MM.1S (cell line): ENCODE measurements around the gene MYADM.

Source experiments
- DNase-seq: peaks from one replicate; pipeline ENCODE4 v3.0.0-alpha.2; 2015
- H2AFZ ChIP-seq: fragments of 300-600 bp; sonication (generic); 2 replicates; pipeline ENCODE4 v1.6.0; 2016; ENCODE audit warnings: antibody characterized with exemption, low read length
- H3F3A ChIP-seq: fragments of 300-600 bp; sonication (generic); 2 replicates; pipeline ENCODE4 v1.6.1; 2016; ENCODE audit warnings: mild to moderate bottlenecking, antibody characterized with exemption, low read length, moderate library complexity, mixed read lengths; ENCODE audit not compliant: insufficient read depth
- H3K27ac ChIP-seq: fragments of 300-600 bp; sonication (generic); 2 replicates; pipeline ENCODE4 v1.5.1; 2016; ENCODE audit warnings: mild to moderate bottlenecking, low read length
- H3K27me3 ChIP-seq: fragments of 300-600 bp; sonication (generic); replicated peaks from 2 replicates; pipeline ENCODE4 v1.6.0; 2016; ENCODE audit warnings: low read length; ENCODE audit not compliant: insufficient read depth
- H3K36me3 ChIP-seq: fragments of 300-600 bp; sonication (generic); replicated peaks from 2 replicates; pipeline ENCODE4 v1.6.1; 2016; ENCODE audit warnings: mild to moderate bottlenecking, low read length, mixed read lengths; ENCODE audit not compliant: insufficient read depth
- H3K4me1 ChIP-seq: fragments of 300-600 bp; sonication (generic); 2 replicates; pipeline ENCODE4 v1.6.1; 2016; ENCODE audit warnings: low read length, mixed read lengths
- H3K4me2 ChIP-seq: fragments of 300-600 bp; sonication (generic); 2 replicates; pipeline ENCODE4 v1.6.0; 2016; ENCODE audit warnings: low read depth, low read length
- H3K4me3 ChIP-seq: fragments of 300-600 bp; sonication (generic); 2 replicates; pipeline ENCODE4 v1.5.1; 2016; ENCODE audit warnings: low read length, mixed read lengths
- H3K79me2 ChIP-seq: fragments of 300-600 bp; sonication (generic); 2 replicates; pipeline ENCODE4 v1.6.1; 2016; ENCODE audit warnings: mixed run types, low read length, mixed read lengths
- H3K9ac ChIP-seq: fragments of 300-600 bp; sonication (generic); 2 replicates; pipeline ENCODE4 v1.6.1; 2016; ENCODE audit warnings: low read length, mixed read lengths
- H3K9me2 ChIP-seq: fragments of 300-600 bp; sonication (generic); replicated peaks from 2 replicates; pipeline ENCODE4 v1.6.1; 2016; ENCODE audit warnings: mild to moderate bottlenecking, low read length, mixed read lengths; ENCODE audit not compliant: insufficient read depth
- H3K9me3 ChIP-seq: fragments of 300-600 bp; sonication (generic); replicated peaks from 2 replicates; pipeline ENCODE4 v1.6.1; 2016; ENCODE audit warnings: mild to moderate bottlenecking, low read length, mixed read lengths; ENCODE audit not compliant: insufficient read depth
- H4K20me1 ChIP-seq: fragments of 300-600 bp; sonication (generic); 2 replicates; pipeline ENCODE4 v1.6.1; 2016; ENCODE audit warnings: mild to moderate bottlenecking, low read length, moderate library complexity, mixed read lengths; ENCODE audit not compliant: insufficient read depth
- EZH2 ChIP-seq: fragments of 300-600 bp; sonication (generic); optimal IDR thresholded peaks from 2 replicates; pipeline ENCODE3; 2017; ENCODE audit warnings: low read depth, mild to moderate bottlenecking, antibody characterized with exemption, low read length, mixed read lengths
- EZH2phosphoT487 ChIP-seq: fragments of 300-600 bp; sonication (generic); IDR thresholded peaks from 2 replicates; pipeline ENCODE4 v1.6.1; 2018; ENCODE audit warnings: antibody characterized with exemption, low read length
- TF ChIP-seq, protein P1 (sequence below): fragments of 300-600 bp; sonication (generic); IDR thresholded peaks from 2 replicates; pipeline ENCODE4 v1.5.1; 2016; ENCODE audit warnings: antibody characterized with exemption, low read length, mixed read lengths

The MYADM gene

DNA sequence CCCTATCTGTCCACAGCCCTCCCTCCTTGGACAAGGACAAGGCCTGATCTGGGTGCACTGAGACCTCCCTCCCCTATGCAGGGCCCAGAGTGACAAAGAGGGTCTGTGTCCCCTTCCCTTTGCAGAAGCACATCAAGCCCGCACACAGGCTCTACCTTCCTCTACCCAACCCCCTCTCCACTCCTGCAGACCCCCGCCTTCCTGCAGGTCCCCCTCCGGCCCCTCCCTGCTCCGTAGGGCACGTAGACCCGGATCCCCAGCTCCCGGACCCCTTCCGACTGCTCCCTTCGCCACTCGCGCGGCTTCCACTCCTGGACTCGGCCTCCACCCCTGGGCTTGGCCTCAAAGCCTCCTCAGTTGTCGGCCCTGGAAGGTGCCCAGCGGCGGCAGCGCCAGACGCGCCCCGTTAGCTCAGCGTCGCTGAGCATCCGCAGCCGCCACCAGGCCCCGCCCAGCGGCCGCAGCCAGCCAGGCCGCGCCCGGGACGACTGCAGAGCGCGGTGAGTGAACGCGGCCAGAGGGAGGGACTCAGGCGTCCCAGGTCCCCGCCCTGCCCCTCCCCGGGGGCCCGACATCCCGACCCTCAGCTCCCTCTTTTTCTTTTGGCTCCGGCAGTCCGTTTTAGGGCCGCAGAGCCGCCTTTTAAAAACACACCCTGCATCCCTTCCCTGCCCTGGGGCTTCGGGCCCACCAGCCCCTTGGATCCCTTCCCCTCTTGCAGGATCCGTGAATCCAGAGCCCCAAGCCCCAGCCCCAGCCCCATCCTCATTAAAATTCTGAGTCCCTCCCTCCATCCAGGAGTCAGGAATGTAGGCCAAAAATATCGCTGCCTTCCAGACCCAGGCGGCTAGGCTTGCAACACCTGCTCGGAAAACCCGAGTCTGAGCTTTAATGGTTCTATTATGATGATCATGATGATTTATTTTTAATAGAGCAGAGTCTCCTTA is 1.5 kb upstream of the MYADM start:
- TF ChIP-seq EZH2phosphoT487: no peak
- no peak for TF ChIP-seq EZH2
- TF ChIP-seq, protein P1, sequence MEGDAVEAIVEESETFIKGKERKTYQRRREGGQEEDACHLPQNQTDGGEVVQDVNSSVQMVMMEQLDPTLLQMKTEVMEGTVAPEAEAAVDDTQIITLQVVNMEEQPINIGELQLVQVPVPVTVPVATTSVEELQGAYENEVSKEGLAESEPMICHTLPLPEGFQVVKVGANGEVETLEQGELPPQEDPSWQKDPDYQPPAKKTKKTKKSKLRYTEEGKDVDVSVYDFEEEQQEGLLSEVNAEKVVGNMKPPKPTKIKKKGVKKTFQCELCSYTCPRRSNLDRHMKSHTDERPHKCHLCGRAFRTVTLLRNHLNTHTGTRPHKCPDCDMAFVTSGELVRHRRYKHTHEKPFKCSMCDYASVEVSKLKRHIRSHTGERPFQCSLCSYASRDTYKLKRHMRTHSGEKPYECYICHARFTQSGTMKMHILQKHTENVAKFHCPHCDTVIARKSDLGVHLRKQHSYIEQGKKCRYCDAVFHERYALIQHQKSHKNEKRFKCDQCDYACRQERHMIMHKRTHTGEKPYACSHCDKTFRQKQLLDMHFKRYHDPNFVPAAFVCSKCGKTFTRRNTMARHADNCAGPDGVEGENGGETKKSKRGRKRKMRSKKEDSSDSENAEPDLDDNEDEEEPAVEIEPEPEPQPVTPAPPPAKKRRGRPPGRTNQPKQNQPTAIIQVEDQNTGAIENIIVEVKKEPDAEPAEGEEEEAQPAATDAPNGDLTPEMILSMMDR: no peak
- H2AFZ ChIP-seq: no peak overlapping the region
- H3K9me2 ChIP-seq: no peaks in the 10 kb centered on the region

DNA sequence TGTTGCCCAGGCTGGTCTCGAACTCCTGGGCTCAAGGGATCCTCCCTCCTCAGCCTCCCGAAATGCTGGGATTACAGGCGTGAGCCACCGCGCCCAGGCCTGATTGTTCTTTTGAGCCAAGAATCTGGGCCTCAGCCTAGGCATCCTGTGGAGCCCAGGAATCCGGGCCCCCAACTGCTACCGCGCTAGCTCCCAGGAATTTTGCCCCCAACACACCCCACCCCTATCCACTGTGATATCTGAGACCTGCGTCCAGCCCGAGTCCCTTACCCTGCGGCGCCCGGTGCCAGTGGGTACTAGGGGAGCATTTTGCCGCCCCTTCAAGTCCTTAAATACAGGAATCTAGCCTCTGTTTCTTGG is 838 bp upstream of the MYADM start:
- Histone ChIP-seq H3K9ac (no peak overlapping the region), H3K36me3 (no peaks in the 10 kb centered on the region), H3K79me2 (no peaks in the 10 kb centered on the region), H3K4me3 (no peak overlapping the region), H3K9me3 (no peaks in the 10 kb centered on the region), H3K4me2 (no peak overlapping the region), H3K9me2 (no peaks in the 10 kb centered on the region), H3F3A (no peaks in the 10 kb centered on the region), H3K4me1 (no peaks in the 10 kb centered on the region), H2AFZ (no peak overlapping the region), H4K20me1 (no peaks in the 10 kb centered on the region), H3K27me3 (0 out of 2 replicates have a peak, but pooled peaks cover 5% of the 10 kb centered on the region), H3K27ac (no peak overlapping the region)
- TF ChIP-seq EZH2phosphoT487: no peak
- TF ChIP-seq EZH2: no peak
- TF ChIP-seq, protein P1: no peak
- no peak for DNase-seq

More for the DNA sequence above, 1.5 kb upstream of the MYADM start:
- no peak for DNase-seq
- H3K9me3 ChIP-seq: no peaks in the 10 kb centered on the region
- no peak overlapping the region for H3K4me3 ChIP-seq
- H3K27ac ChIP-seq: no peak overlapping the region
- H3K4me2 ChIP-seq: no peak overlapping the region
- no peaks in the 10 kb centered on the region for H3K36me3 ChIP-seq
- H4K20me1 ChIP-seq: no peaks in the 10 kb centered on the region
- no peaks in the 10 kb centered on the region for H3K79me2 ChIP-seq
- H3K27me3 ChIP-seq: 0 out of 2 replicates have a peak, but pooled peaks cover 5% of the 10 kb centered on the region
- no peaks in the 10 kb centered on the region for H3F3A ChIP-seq
- H3K4me1 ChIP-seq: no peaks in the 10 kb centered on the region
- no peak overlapping the region for H3K9ac ChIP-seq

DNA sequence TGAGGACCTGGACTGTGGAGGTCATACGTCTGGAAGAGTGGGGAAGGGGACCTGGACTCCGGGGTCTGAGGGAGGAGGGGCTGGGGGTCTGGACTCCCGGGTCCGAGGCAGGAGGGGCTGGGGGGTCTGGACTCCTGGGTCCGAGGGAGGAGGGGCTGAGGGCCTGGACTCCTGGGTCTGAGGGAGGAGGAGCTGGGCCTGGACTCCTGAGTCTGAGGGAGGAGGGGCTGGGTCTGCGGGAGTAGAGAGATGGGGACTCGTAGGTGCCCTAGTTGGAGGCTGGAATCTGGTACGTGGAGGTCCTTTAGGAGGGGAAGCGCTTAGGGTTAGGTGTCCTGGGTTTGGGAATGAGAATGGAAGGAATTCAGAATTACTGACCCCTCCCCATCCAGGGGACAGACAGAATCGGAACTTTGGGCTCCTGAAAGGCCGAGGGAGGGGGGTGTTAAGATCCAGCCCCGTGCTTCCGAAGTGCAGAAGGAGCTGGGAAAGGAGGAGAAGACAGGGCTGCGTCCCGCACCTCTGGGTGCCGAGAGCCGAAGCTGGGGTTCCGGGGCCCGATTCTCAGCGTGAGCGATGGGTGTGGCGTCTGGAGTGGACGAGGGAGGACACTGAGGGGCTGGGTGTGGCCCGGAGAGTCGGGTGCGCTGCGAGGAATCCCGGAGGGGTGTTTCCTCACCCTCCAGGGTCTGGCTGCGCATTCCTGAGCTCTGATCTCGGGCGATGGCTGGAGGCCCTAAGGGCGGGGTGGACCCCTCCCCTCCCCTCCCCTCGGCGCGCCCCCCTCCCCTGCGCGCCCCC is 608 bp downstream of the MYADM start:
- H3K9me2 ChIP-seq: no peaks in the 10 kb centered on the region
- no peak overlapping the region for H3K4me3 ChIP-seq
- H3K4me2 ChIP-seq: no peak overlapping the region
- 0 out of 2 replicates have a peak, but pooled peaks cover 5% of the 10 kb centered on the region for H3K27me3 ChIP-seq
- H4K20me1 ChIP-seq: no peaks in the 10 kb centered on the region
- no peak overlapping the region for H3K9ac ChIP-seq
- no peaks in the 10 kb centered on the region for H3K79me2 ChIP-seq
- H3K36me3 ChIP-seq: no peaks in the 10 kb centered on the region
- H3F3A ChIP-seq: no peaks in the 10 kb centered on the region
- TF ChIP-seq EZH2phosphoT487 (no peak), EZH2 (no peak)
- TF ChIP-seq, protein P1: no peak
- H3K9me3 ChIP-seq: no peaks in the 10 kb centered on the region
- DNase-seq: no peak
- no peak overlapping the region for H3K27ac ChIP-seq
- no peaks in the 10 kb centered on the region for H3K4me1 ChIP-seq
- H2AFZ ChIP-seq: no peak overlapping the region
